Bronchial epithelial cell (primary cell): Measurements from ENCODE around the gene CAPN10. TPM values are rescaled to one million over a fixed set of nuclear protein-coding genes. Genes with fewer than 3 reads are reported as not detected.

Experiments
- DNase-seq: peaks from one replicate; pipeline ENCODE4 v3.0.0-alpha.2; 2010; ENCODE audit warnings: low read depth
- FAIRE-seq: peaks from 2 replicates; lab custom pipeline; 2011; peaks lifted over from hg19 to GRCh38; lab: Jason Lieb, UNC
- H3K27me3 ChIP-seq: 2 replicates; pipeline ENCODE4 v1.5.1; 2011; ENCODE audit warnings: low read length; ENCODE audit not compliant: control insufficient read depth, insufficient read depth
- H3K36me3 ChIP-seq: 2 replicates; pipeline ENCODE4 v1.5.1; 2011; ENCODE audit warnings: low read length; ENCODE audit not compliant: control insufficient read depth, insufficient read depth
- H3K4me3 ChIP-seq: 2 replicates; pipeline ENCODE4 v1.5.1; 2011; ENCODE audit warnings: mild to moderate bottlenecking, low read depth, low read length, control low read depth
- total RNA-seq: library from RNA; depleted of rRNA; stranded (reverse); fragments of >200 nt; gene quantifications from 2 replicates; pipeline ENCODE4 v1.2.1, GENCODE V29; 2014
- TF ChIP-seq, protein P1 (sequence below): IDR thresholded peaks from 2 replicates; pipeline ENCODE4 v1.5.1; 2011; ENCODE audit warnings: mild to moderate bottlenecking, moderate library complexity, low read length, control low read depth, inconsistent platforms; ENCODE audit not compliant: insufficient read depth, severe bottlenecking

CAPN10 gene
- total RNA-seq, 1 donor from 2014 or later: 13.4 TPM

DNA sequence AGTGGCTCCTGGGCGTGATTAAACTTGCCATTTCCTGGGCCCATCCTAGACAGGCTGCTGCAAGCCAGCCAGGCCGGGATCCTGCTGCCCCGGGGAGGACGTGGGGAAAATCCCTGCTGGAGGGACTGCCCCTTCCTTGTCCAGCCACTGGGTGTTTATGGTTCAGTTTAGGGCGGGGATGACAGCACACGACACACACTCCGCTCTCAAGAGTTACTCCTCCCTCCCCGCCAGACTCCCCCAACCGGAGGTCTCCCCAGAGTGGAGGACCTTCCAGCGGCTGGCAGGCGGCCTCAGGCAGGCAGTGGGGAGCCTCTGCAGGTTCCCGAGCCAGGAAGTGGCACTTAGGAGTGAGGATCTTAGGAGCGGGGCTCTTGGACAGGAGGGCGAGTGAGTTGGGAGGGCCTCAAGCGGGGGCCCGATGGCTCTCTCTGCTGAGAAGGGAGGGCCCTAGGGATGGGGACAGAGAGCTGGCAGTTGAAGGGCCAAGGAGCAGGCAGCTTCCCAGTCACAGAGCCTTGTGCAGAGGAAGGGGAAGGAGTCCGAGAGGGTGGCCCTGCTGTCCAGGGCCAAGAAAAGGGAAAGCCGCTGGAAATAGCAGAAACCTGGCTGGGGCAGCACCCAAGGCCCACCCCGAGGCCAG lies 33.1 kb downstream of the CAPN10 start:
- FAIRE-seq: no peak
- peak; percentile 31 for DNase-seq
- Histone ChIP-seq H3K36me3 (no peaks in the 10 kb centered on the region), H3K4me3 (no peak overlapping the region), H3K27me3 (no peaks in the 10 kb centered on the region)
- TF ChIP-seq, protein P1, sequence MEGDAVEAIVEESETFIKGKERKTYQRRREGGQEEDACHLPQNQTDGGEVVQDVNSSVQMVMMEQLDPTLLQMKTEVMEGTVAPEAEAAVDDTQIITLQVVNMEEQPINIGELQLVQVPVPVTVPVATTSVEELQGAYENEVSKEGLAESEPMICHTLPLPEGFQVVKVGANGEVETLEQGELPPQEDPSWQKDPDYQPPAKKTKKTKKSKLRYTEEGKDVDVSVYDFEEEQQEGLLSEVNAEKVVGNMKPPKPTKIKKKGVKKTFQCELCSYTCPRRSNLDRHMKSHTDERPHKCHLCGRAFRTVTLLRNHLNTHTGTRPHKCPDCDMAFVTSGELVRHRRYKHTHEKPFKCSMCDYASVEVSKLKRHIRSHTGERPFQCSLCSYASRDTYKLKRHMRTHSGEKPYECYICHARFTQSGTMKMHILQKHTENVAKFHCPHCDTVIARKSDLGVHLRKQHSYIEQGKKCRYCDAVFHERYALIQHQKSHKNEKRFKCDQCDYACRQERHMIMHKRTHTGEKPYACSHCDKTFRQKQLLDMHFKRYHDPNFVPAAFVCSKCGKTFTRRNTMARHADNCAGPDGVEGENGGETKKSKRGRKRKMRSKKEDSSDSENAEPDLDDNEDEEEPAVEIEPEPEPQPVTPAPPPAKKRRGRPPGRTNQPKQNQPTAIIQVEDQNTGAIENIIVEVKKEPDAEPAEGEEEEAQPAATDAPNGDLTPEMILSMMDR: no peak

GRCh38 chr2:240620149-240620731 lies 33.7 kb downstream of the CAPN10 start:
- TF ChIP-seq, protein P1: no peak
- FAIRE-seq (no peak), DNase-seq (no peak)
- no peak overlapping the region for H3K4me3 ChIP-seq
- no peaks in the 10 kb centered on the region for H3K27me3 ChIP-seq
- no peaks in the 10 kb centered on the region for H3K36me3 ChIP-seq

DNA sequence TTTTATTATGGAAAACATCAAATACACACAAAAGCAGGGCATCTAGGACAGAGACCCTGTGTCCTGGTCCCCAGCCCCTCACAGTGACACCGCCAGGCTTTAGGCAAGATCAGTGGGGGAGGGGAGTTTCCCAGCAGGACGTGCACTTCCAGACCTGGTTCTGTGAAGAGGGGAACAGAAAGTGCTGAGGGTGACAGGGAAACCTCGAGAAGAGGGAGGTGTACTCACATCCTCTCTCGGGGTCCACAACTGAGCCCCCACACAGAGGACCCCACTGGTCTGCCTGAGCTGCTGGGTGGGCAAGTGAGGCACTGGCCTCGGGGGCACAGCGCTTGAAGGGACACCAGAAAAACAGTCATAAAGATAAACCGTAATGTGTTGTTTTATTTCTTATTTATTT lies 34.3 kb downstream of the CAPN10 start:
- FAIRE-seq: no peak
- Histone ChIP-seq H3K36me3 (no peaks in the 10 kb centered on the region), H3K4me3 (no peak overlapping the region), H3K27me3 (no peaks in the 10 kb centered on the region)
- TF ChIP-seq, protein P1: no peak
- DNase-seq: no peak

DNA sequence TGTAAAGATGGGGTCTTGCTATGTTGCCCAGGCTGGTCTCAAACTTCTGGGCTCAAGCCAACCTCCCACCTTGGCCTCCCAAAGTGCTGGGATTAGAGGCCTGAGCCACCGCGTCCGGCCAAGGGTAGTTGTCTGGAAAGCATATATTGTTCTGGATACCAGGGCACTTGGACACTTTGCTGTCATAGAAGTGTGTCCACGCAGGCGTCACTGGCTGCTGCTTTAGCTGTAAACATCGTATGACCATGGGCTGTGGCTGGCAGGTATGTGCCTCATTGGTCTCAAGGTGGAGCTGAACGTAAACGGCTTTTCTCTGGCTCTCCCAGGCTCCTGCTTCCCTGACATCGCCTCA lies 35.5 kb downstream of the CAPN10 start:
- Histone ChIP-seq H3K4me3 (no peak overlapping the region), H3K36me3 (no peaks in the 10 kb centered on the region), H3K27me3 (no peaks in the 10 kb centered on the region)
- DNase-seq: no peak
- no peak for FAIRE-seq
- TF ChIP-seq, protein P1: no peak

DNA sequence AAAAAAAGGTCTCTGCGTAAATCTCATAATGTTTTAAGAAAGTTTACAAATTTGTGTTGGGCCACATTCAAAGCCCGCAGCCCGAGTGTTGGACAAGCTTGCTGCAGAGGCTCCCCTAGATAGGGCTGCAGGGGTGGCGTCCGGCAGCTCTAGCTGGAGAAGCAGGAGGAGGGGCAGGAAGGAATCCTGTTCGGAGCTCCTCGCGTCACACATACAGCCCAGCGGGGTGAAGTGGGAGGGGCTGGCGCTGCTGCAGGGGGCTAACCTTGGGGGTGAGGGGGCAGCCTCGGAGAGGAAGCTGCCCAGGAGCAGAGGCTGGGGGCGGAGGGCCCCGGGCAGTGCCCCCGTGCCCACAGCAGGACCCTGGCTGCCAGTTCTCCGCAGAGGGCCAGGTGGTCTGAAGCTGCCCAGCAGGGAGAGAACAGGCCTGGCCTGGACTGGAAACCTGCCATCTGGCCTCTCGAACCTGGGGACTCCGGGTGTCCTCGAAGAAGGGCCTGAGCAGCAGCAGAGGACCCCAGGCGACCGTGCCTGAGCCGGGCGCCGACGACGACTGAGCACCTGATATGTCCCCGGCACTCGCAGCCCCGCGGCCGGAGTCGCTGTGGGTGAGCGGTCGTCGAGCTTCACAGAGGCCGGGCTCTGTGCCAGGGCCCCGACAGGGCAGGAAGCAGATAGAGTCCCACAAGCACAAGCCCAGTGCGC lies 36.1 kb downstream of the CAPN10 start:
- H3K36me3 ChIP-seq: no peaks in the 10 kb centered on the region
- no peak for DNase-seq
- no peaks in the 10 kb centered on the region for H3K27me3 ChIP-seq
- H3K4me3 ChIP-seq: no peak overlapping the region
- no peak for FAIRE-seq
- TF ChIP-seq, protein P1: no peak
